Osteoblast (primary cell): Measurements from ENCODE around the gene C16orf89. TPM values are rescaled to one million over a fixed set of nuclear protein-coding genes. Genes with fewer than 3 reads are reported as not detected.

ENCODE experiments used
- DNase-seq: peaks from one replicate; pipeline ENCODE4 v3.0.0; 2011; ENCODE audit warnings: low spot score, mixed read lengths; ENCODE audit not compliant: insufficient read length; ENCODE audit errors: missing footprints
- H2AFZ ChIP-seq: 2 replicates; pipeline ENCODE4 v1.6.0; 2011; ENCODE audit warnings: mild to moderate bottlenecking, low read length
- H3K27ac ChIP-seq: 2 replicates; pipeline ENCODE4 v1.5.1; 2011; ENCODE audit warnings: mild to moderate bottlenecking, low read depth, low read length, moderate library complexity
- H3K27me3 ChIP-seq: 2 replicates; pipeline ENCODE4 v1.6.0; 2012; ENCODE audit warnings: mild to moderate bottlenecking, control low read depth, inconsistent platforms, low read length, moderate library complexity; ENCODE audit not compliant: insufficient read depth
- H3K36me3 ChIP-seq: 2 replicates; pipeline ENCODE4 v1.5.1; 2011; ENCODE audit warnings: mild to moderate bottlenecking, low read length, control low read depth, moderate library complexity; ENCODE audit not compliant: insufficient read depth
- H3K4me1 ChIP-seq: 2 replicates; pipeline ENCODE4 v1.5.1; 2011; ENCODE audit warnings: mild to moderate bottlenecking, low read length, control low read depth, moderate library complexity; ENCODE audit not compliant: insufficient read depth
- H3K4me2 ChIP-seq: 2 replicates; pipeline ENCODE4 v1.6.0; 2011; ENCODE audit warnings: mild to moderate bottlenecking, low read length; ENCODE audit not compliant: insufficient read depth
- H3K4me3 ChIP-seq: fragments of 200-600 bp; sonication (generic); 3 replicates; pipeline ENCODE4 v1.5.1; 2012; ENCODE audit warnings: mild to moderate bottlenecking, low read length, inconsistent platforms; ENCODE audit not compliant: insufficient read depth
- H3K79me2 ChIP-seq: 2 replicates; pipeline ENCODE4 v1.6.0; 2012; ENCODE audit warnings: mild to moderate bottlenecking, low read length, control low read depth, inconsistent platforms; ENCODE audit not compliant: insufficient read depth
- H3K9me3 ChIP-seq: 2 replicates; pipeline ENCODE4 v1.5.1; 2011; ENCODE audit warnings: low read depth, low read length, control low read depth
- H4K20me1 ChIP-seq: 2 replicates; pipeline ENCODE4 v1.6.0; 2012; ENCODE audit warnings: mild to moderate bottlenecking, low read length, control low read depth; ENCODE audit not compliant: insufficient read depth
- total RNA-seq: library from RNA; depleted of rRNA; stranded (reverse); fragments of >200 nt; gene quantifications from 2 replicates; pipeline ENCODE4 v1.2.3, GENCODE V29; 2012
- TF ChIP-seq, protein P1 (sequence below): IDR thresholded peaks from 2 replicates; pipeline ENCODE4 v1.5.1; 2011; ENCODE audit warnings: mild to moderate bottlenecking, low read depth, low read length, moderate library complexity; ENCODE audit errors: extremely low read depth

Gene C16orf89
- total RNA-seq, 1 donor, result not detected

DNA sequence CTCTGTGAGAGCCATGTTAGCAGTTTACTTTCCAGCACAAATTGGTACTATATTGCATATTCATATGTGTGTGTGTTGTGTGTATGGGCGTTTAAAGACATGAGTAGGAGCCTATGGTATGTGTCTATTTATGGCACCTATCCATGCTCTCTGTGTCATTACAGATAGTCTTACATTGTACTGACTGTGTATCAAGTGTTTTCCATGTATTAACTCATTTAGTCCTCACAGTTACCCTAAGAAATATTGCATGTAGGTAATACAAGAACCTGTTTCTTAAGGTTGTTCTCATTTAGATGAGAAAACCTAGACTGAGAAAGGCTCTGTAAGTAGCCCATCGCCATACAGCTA lies 7.5 kb upstream of the C16orf89 start:
- Histone ChIP-seq H3K4me1 (peaks cover 18% of the 10 kb centered on the region), H3K27me3 (no peaks in the 10 kb centered on the region), H3K27ac (peak overlapping the region; percentile 67), H3K79me2 (peaks cover 36% of the 10 kb centered on the region), H3K4me3 (peak overlapping the region; percentile 89), H3K4me2 (peak overlapping the region; percentile 90), H2AFZ (no peak overlapping the region), H4K20me1 (no peaks in the 10 kb centered on the region), H3K36me3 (peaks cover 23% of the 10 kb centered on the region), H3K9me3 (no peaks in the 10 kb centered on the region)
- TF ChIP-seq, protein P1, sequence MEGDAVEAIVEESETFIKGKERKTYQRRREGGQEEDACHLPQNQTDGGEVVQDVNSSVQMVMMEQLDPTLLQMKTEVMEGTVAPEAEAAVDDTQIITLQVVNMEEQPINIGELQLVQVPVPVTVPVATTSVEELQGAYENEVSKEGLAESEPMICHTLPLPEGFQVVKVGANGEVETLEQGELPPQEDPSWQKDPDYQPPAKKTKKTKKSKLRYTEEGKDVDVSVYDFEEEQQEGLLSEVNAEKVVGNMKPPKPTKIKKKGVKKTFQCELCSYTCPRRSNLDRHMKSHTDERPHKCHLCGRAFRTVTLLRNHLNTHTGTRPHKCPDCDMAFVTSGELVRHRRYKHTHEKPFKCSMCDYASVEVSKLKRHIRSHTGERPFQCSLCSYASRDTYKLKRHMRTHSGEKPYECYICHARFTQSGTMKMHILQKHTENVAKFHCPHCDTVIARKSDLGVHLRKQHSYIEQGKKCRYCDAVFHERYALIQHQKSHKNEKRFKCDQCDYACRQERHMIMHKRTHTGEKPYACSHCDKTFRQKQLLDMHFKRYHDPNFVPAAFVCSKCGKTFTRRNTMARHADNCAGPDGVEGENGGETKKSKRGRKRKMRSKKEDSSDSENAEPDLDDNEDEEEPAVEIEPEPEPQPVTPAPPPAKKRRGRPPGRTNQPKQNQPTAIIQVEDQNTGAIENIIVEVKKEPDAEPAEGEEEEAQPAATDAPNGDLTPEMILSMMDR, result no peak
- peak; percentile 85 for DNase-seq

DNA sequence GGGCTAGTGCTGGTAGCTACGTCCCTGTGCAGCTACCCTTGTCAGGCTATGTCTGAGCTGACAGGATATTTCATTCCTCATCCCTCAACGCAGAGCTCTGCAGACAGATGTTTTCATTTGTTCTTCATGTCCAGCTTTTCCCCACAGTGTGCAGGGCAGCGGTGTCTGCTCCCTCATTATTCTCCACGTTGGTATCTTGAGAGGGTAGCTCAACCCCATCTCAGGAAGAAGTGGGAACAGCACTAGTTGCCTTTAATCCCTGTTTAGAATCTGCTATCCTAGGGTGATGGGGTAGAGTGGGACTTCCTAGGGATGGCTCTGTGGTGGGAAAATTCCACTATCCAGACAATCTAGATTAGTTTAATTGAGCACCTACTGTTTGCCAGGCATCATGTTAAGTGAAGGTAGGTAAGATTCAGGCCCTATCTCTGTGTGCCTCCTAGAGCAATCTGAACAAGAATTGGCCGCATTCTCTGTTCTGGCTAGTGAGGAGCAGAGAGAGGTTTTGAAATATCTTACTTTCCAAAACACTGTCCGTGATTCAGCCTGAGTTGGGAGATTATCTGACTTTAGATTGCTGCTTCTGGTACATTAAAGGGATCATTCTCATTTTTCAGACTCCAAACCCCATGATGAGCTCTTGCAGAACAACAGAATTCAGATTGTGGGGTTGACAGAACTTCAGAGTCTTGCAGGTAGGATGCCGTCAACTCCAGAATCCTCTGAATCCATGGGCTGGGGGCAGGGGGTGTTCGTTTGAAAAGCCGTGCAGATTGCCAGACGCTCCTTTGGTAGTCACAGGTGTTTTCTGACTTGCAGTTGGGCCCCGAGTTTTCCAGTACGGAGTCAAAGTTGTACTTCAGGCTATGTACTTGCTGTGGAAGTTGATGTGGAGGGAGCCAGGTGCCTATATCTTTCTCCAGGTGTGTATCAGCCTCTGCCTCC lies 6.8 kb upstream of the C16orf89 start:
- Histone ChIP-seq H3K36me3 (peaks cover 21% of the 10 kb centered on the region), H3K4me2 (peak overlapping the region; percentile 90), H3K27ac (peak overlapping the region; percentile 67), H3K4me1 (peaks cover 18% of the 10 kb centered on the region), H4K20me1 (no peaks in the 10 kb centered on the region), H3K4me3 (peak overlapping the region; percentile 89), H3K27me3 (no peaks in the 10 kb centered on the region), H3K79me2 (peaks cover 36% of the 10 kb centered on the region), H3K9me3 (no peaks in the 10 kb centered on the region), H2AFZ (peak overlapping the region; percentile 91)
- no peak for DNase-seq
- TF ChIP-seq, protein P1, result no peak

DNA sequence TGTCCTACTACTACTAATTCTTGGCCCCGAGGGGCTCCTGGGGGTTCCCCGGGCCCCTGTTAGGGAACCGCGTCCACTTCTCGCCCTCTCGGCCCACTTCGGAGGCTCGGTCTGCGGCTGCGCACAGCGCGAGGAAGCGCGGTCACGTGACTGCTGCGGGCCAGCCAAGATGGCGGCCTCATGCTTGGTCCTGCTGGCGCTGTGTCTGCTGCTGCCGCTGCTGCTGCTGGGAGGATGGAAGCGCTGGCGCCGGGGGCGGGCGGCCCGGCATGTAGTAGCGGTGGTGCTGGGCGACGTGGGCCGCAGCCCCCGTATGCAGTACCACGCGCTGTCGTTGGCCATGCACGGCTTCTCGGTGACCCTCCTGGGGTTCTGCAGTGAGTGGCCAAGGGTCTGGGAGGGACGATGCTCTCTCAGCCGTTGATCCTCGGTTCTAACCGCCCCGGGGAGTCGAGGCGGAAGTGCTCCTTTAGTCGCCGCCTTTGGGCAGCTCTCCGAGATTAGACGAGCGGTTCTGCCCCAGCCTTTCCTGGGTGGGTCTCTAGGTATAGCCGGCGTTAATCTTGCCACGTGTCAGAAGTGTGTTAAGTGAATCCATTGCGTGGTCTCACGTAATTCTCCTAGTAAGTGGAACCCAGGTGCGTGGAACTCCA lies 6.1 kb upstream of the C16orf89 start, which contains the start of gene ALG1:
Gene ALG1, plus strand, starts transcription at position 163 of the 653 bp plus-strand sequence. Its CDS starts 7 bp downstream, at position 170.
- peak within 1 kb of the TSS; percentile 67 for H3K27ac ChIP-seq
- TF ChIP-seq, protein P1, result no peak
- no peaks in the 10 kb centered on the region for H4K20me1 ChIP-seq
- H2AFZ ChIP-seq, result peak within 1 kb of the TSS; percentile 91
- peak; percentile 97 for DNase-seq
- no peaks in the 10 kb centered on the region for H3K9me3 ChIP-seq
- H3K79me2 ChIP-seq, result peaks cover 36% of the 10 kb centered on the region
- peaks cover 6% of the 10 kb centered on the region for H3K27me3 ChIP-seq
- peak within 1 kb of the TSS; percentile 89 for H3K4me3 ChIP-seq
- H3K4me1 ChIP-seq, result peaks cover 18% of the 10 kb centered on the region
- H3K36me3 ChIP-seq, result peaks cover 16% of the 10 kb centered on the region
- peak within 1 kb of the TSS; percentile 90 for H3K4me2 ChIP-seq

DNA sequence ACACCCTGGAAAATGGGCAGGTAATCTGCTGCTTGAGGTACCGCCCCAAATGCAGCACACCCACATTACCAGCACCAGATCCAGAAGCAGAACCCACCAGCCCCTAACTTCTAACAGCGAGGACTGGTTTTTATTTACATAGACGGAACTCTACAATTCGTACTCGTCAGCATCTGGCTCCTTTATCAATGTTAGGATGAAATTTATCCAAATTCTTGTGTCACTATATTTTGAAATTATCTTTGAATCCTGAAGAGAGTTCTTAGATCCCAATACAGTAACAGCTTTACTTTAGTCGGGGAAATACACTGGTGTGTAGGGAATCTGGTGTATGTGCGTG lies 5.6 kb upstream of the C16orf89 start:
- H3K79me2 ChIP-seq, result peaks cover 36% of the 10 kb centered on the region
- TF ChIP-seq, protein P1, result no peak
- H3K4me3 ChIP-seq, result peak overlapping the region; percentile 89
- H3K36me3 ChIP-seq, result peaks cover 14% of the 10 kb centered on the region
- peaks cover 18% of the 10 kb centered on the region for H3K4me1 ChIP-seq
- no peaks in the 10 kb centered on the region for H3K9me3 ChIP-seq
- DNase-seq, result no peak
- H3K27me3 ChIP-seq, result peaks cover 7% of the 10 kb centered on the region
- peak overlapping the region; percentile 67 for H3K27ac ChIP-seq
- no peaks in the 10 kb centered on the region for H4K20me1 ChIP-seq
- peak overlapping the region; percentile 90 for H3K4me2 ChIP-seq
- H2AFZ ChIP-seq, result peak overlapping the region; percentile 91
